ENCODE measurements around the gene ERLEC1. TPM values are rescaled to one million over a fixed set of nuclear protein-coding genes. Genes with fewer than 3 reads are reported as not detected.
A peak's percentile ranks its signal among the peaks of the same experiment; 100 is the strongest.

The ERLEC1 gene
- total and polyA plus RNA-seq, 2 of the 4 experiments (the other 2 are of a cell fraction): 40.3 to 53.4 TPM

DNA sequence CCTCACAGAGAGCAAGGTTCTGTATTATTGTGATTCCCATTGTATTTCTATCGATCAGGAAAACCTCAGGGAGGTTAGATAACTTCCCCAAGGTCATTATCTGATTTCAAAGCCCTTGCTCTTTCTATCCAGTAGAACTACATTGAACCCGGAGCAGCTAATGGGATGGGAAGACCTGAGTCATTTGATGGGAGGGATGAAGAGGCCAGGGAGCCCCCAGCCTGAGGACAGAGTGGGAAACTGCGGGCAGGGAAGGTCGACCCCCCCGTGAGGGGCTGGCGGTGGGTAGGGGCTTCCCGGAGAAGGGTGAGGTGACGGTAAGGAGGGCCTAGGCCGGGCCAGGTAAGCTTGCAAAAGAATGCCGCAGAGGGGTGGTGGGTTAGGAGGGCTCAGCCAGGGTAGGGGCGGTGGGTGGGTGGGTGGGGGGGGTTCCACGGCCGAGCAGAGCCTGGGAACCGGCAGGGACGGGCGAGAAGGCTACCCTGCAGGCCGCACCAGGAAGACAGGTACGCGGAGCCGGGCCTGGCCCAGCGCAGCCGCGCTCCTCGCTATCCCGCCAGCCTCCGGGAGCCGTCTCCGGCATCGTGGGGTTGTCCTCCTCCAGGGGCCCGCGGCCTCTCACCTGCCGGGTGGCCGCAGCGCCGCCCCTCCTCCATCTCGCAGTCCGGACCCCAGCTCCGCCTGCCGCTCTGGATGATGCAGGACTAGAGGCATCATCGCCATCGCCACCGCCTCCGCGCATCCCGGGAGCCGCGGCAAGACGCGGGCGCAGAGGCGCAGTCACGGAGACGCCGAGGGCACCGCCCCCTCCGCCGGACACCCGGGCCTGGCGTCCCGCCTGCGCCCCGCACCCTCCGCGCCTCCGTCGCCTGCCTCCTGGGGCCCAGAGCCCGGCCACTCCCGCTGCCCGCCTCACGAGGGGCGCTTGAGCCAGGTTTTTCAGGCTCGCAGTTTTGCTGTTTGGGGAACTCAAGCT, 72.7 kb downstream of the ERLEC1 start, which contains the start of gene GPR75:
GPR75 (minus strand) TSS at position 762 of the 976 bp plus-strand sequence. CDS start 5,211 bp downstream, outside the sequence.
- Histone ChIP-seq H3K79me1 (ENCODE audit: low read depth in 1 of 2, low read length in 2 of 2) (peaks cover 8 to 10% of the 10 kb centered on the region in 2 experiments; a peak in 3 of 4 replicates), H3K14ac (replicated peaks; ENCODE audit: low read depth, low read length) (no peak within 1 kb of the TSS), H3K36me3 (ENCODE audit: control insufficient read depth, insufficient read depth, low read length) (peaks cover 3% of the 10 kb centered on the region), H3K18ac (ENCODE audit: low read depth, low read length) (no peak within 1 kb of the TSS), H3K9ac (ENCODE audit: low read depth, low read length) (no peak within 1 kb of the TSS), H2BK15ac (ENCODE audit: low read depth, low read length) (no peak within 1 kb of the TSS), H3K4me2 (ENCODE audit: low read depth, low read length) (peak within 1 kb of the TSS; percentile 63; the same call in 1 of the 2 replicates), H3K23ac (ENCODE audit: low read depth, low read length) (0 out of 2 replicates have a peak within 1 kb of the TSS, but pooled peaks have one; percentile 4), H2AK5ac (ENCODE audit: low read depth, low read length) (no peak within 1 kb of the TSS), H2AFZ (replicated peaks; ENCODE audit: low read length, poor library complexity) (peak within 1 kb of the TSS; percentile 60), H4K8ac (ENCODE audit: low read depth in 2 of 2, low read length in 2 of 2) (0 out of 4 replicates have a peak within 1 kb of the TSS, but pooled peaks of 1 of the 2 experiments have one; percentile 40), H2BK20ac (ENCODE audit: low read depth, low read length) (no peak within 1 kb of the TSS), H3K9me3 (ENCODE audit: control insufficient read depth, insufficient read depth, low read length) (no peaks in the 10 kb centered on the region), H3K4me1 (ENCODE audit: control insufficient read depth, insufficient read depth, low read length) (0 out of 2 replicates have a peak, but pooled peaks cover 2% of the 10 kb centered on the region), H3K9me1 (ENCODE audit: insufficient read depth, low read length) (0 out of 2 replicates have a peak, but pooled peaks cover 5% of the 10 kb centered on the region), H3K4ac (ENCODE audit: low read depth, low read length) (0 out of 2 replicates have a peak within 1 kb of the TSS, but pooled peaks have one; percentile 12), H4K20me1 (ENCODE audit: insufficient read depth, low read length) (no peaks in the 10 kb centered on the region), H3K27ac (ENCODE audit: insufficient read depth, low read length) (no peak within 1 kb of the TSS), H4K91ac (ENCODE audit: insufficient read depth, low read depth, low read length) (no peak within 1 kb of the TSS), H2BK5ac (ENCODE audit: low read depth, low read length, poor library complexity, severe bottlenecking) (no peak within 1 kb of the TSS), H3K4me3 (ENCODE audit: insufficient read depth, low read depth, low read length) (peak within 1 kb of the TSS; percentile 8), H3K56ac (ENCODE audit: extremely low read depth, insufficient read depth, low read length) (no peak within 1 kb of the TSS), H4K5ac (ENCODE audit: low read depth, low read length) (no peak within 1 kb of the TSS), H2BK120ac (ENCODE audit: low read depth, low read length) (no peak within 1 kb of the TSS), H2AK9ac (replicated peaks; ENCODE audit: low read depth, low read length, poor library complexity) (no peak within 1 kb of the TSS), H3K27me3 (ENCODE audit: control insufficient read depth, insufficient read depth, low read length) (no peaks in the 10 kb centered on the region)
- peak; percentile 17 for DNase-seq
- WGBS, 2 experiments (ENCODE audit: extremely low coverage in 2 of 2, insufficient read length in 1 of 2): 28% methylated on average over 48 of the region's 72 CpGs; no CpG with 5 or more reads in 1 of the 2 experiments
- in situ Hi-C loops (cut with MboI; ENCODE audit: low sequenced_read_pairs) (no loop called here), intact Hi-C loops (cut with micrococcal nuclease) (no loop called here), dilution Hi-C loops (cut with HindIII; ENCODE audit: low sequenced_read_pairs, unreplicated experiment) (no loop called here)
- peak; percentile 78 for ATAC-seq (ENCODE audit: low read depth)
- no peak for TF ChIP-seq FOS (IDR thresholded peaks at IDR 0.05; ENCODE audit: low read depth, low read length)
- POLR2A ChIA-PET (ENCODE audit: unreplicated experiment): no interaction called here
- BruUV-seq (replicated peaks): no TSS peak
- CTCF ChIA-PET: interaction anchor here (1.5 kb wide), 1 partner anchor 8 kb away, joined by 4 read pairs; no protein-coding TSS in a partner anchor
